Measurements from ENCODE around the gene NTF3. TPM values are rescaled to one million over a fixed set of nuclear protein-coding genes. Genes with fewer than 3 reads are reported as not detected.

Gene NTF3
- total and polyA plus RNA-seq, 9 of the 15 experiments (the other 6 are each of a cell fraction or from before 2014, with no cell fraction given): not detected

DNA sequence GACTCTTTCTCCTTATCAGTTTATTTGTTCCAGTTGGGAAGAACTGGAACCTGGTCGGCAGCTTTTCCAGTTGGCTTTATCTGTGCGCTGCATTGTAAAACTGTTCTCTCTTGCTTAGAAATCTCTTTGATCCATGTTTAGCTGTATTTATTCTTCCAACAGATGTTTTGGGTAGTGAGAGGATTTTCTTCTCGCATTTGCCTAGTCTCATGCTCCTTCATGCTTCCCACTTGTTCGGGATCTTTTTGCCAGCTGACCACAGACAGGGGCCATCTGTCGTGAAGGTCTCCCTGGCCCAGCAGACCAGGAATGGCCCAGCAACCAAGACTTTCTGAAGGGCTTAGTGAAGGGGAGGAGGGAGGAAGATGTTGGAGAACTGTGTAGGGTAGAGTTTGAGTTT lies 21.6 kb downstream of the NTF3 start:
- no peaks in the 10 kb centered on the region for H3K79me2 ChIP-seq (ENCODE audit: control insufficient read depth, insufficient read depth, low read length)
- TF ChIP-seq, protein P1, sequence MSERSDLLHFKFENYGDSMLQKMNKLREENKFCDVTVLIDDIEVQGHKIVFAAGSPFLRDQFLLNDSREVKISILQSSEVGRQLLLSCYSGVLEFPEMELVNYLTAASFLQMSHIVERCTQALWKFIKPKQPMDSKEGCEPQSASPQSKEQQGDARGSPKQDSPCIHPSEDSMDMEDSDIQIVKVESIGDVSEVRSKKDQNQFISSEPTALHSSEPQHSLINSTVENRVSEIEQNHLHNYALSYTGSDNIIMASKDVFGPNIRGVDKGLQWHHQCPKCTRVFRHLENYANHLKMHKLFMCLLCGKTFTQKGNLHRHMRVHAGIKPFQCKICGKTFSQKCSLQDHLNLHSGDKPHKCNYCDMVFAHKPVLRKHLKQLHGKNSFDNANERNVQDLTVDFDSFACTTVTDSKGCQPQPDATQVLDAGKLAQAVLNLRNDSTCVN (CRISPR knock-in tag; IDR thresholded peaks at IDR 0.05): no peak
- TF ChIP-seq, protein P2, sequence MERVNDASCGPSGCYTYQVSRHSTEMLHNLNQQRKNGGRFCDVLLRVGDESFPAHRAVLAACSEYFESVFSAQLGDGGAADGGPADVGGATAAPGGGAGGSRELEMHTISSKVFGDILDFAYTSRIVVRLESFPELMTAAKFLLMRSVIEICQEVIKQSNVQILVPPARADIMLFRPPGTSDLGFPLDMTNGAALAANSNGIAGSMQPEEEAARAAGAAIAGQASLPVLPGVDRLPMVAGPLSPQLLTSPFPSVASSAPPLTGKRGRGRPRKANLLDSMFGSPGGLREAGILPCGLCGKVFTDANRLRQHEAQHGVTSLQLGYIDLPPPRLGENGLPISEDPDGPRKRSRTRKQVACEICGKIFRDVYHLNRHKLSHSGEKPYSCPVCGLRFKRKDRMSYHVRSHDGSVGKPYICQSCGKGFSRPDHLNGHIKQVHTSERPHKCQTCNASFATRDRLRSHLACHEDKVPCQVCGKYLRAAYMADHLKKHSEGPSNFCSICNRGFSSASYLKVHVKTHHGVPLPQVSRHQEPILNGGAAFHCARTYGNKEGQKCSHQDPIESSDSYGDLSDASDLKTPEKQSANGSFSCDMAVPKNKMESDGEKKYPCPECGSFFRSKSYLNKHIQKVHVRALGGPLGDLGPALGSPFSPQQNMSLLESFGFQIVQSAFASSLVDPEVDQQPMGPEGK (CRISPR knock-in tag; IDR thresholded peaks at IDR 0.05; ENCODE audit: borderline replicate concordance): no peak
- TF ChIP-seq ZNF408 (CRISPR knock-in tag; IDR thresholded peaks at IDR 0.05; ENCODE audit: low read depth) (no peak), MTA2 (IDR thresholded peaks at IDR 0.05; ENCODE audit: low read depth) (no peak), ZNF134 (CRISPR knock-in tag; conservative IDR thresholded peaks at IDR 0.05) (no peak), XRCC4 (IDR thresholded peaks at IDR 0.05; ENCODE audit: extremely low read depth, insufficient read depth, insufficient read length) (no peak), XRCC3 (IDR thresholded peaks at IDR 0.05) (no peak), NR1H2 (CRISPR knock-in tag; IDR thresholded peaks at IDR 0.05) (no peak), SIN3A (IDR thresholded peaks at IDR 0.05; ENCODE audit: borderline replicate concordance in 2 of 2, control insufficient read depth in 1 of 2, low read depth in 2 of 2, low read length in 2 of 2) (no peak), RBM14 (IDR thresholded peaks at IDR 0.05; ENCODE audit: borderline replicate concordance, insufficient read depth, low read depth, low read length) (no peak), NR4A1 (CRISPR knock-in tag; IDR thresholded peaks at IDR 0.05) (no peak), NR4A1 (tag; IDR thresholded peaks at IDR 0.05) (no peak), TCFL5 (CRISPR knock-in tag; conservative IDR thresholded peaks at IDR 0.05) (no peak)
- WGBS (ENCODE audit: insufficient coverage, low coverage, missing lambda C conversion rate): 0% methylated on average over 5 of the region's 5 CpGs
- H3K27me3 ChIP-seq (ENCODE audit: control insufficient read depth in 2 of 2, insufficient read depth in 2 of 2, low read length in 2 of 2): peaks cover 0 to 10% of the 10 kb centered on the region in 2 experiments; a peak in 1 of 5 replicates
- H3K9me1 ChIP-seq (ENCODE audit: control insufficient read depth, insufficient read depth, low read length): no peaks in the 10 kb centered on the region
- no peak overlapping the region for H3K27ac ChIP-seq (ENCODE audit: extremely low read depth, low read depth, low read length)
- H2AFZ ChIP-seq (ENCODE audit: low read depth, low read length): no peak overlapping the region
- CTCF ChIA-PET (ENCODE audit: low intra/inter-chr PET ratio): no interaction called here
- POLR2A ChIA-PET: interaction anchor here (0.8 kb wide), 1 partner anchor 10 kb away, joined by 3 read pairs; no protein-coding TSS in a partner anchor
- ATAC-seq (no peak), DNase-seq (ENCODE audit: extremely low read depth in 1 of 4, low spot score in 3 of 4) (no peak), FAIRE-seq (no peak)
- no peaks in the 10 kb centered on the region for H3K36me3 ChIP-seq (ENCODE audit: control insufficient read depth, insufficient read depth, low read length)
- H3K9me3 ChIP-seq (replicated peaks; ENCODE audit: control insufficient read depth, insufficient read depth, low read depth, low read length): no peaks in the 10 kb centered on the region
- in situ Hi-C loops (cut with MboI) (no loop called here), intact Hi-C loops (cut with micrococcal nuclease) (no loop called here)
- no peak overlapping the region for H3K4me2 ChIP-seq (ENCODE audit: insufficient read depth, low read length)
- H3K9ac ChIP-seq (ENCODE audit: insufficient read depth in 1 of 2, low read depth in 2 of 2, low read length in 2 of 2): no peak overlapping the region
- H3K4me3 ChIP-seq: no peak overlapping the region
- no TSS peak for BruUV-seq (replicated peaks)
- H3K4me1 ChIP-seq (replicated peaks in 1 of 2; ENCODE audit: control insufficient read depth in 2 of 2, insufficient read depth in 2 of 2, low read length in 2 of 2): no peaks in the 10 kb centered on the region
- no peaks in the 10 kb centered on the region for H4K20me1 ChIP-seq (replicated peaks; ENCODE audit: control insufficient read depth, insufficient read depth, low read length)

All from K562 (cell line).